Measurements from ENCODE around the gene UCK1. TPM values are rescaled to one million over a fixed set of nuclear protein-coding genes. Genes with fewer than 3 reads are reported as not detected.

Gene UCK1
- total RNA-seq, 4 donors from 2014 or later, result 32.7 to 45.7 (median 41.8) TPM

- H3K36me3 ChIP-seq, result peaks cover 11 to 99% (median 60%) of the 10 kb centered on the region in 3 donors
Observed at GRCh38 chr9:131481441-131482342, 49.4 kb downstream of the UCK1 start.

GRCh38 chr9:131480258-131480657 lies 50.8 kb downstream of the UCK1 start:
- TF ChIP-seq EP300 (IDR thresholded peaks at IDR 0.05) (no peak), CTCF (IDR thresholded peaks at IDR 0.05) (no peak), POLR2A (IDR thresholded peaks at IDR 0.05) (no peak)
- whole genome bisulfite sequencing, 2 donors, result 76 to 86% methylated on average over 1 of the region's 1 CpG
- Histone ChIP-seq H3K36me3 (peaks cover 14 to 99% (median 60%) of the 10 kb centered on the region in 3 donors), H3K4me1 (no peaks in the 10 kb centered on the region), H3K9me3 (no peaks in the 10 kb centered on the region), H3K4me3 (no peak overlapping the region), H3K27me3 (no peaks in the 10 kb centered on the region), H3K27ac (no peak overlapping the region)
- no peak for DNase-seq (ENCODE audit: low spot score in 2 of 2)

More at GRCh38 chr9:131481441-131482342, 49.4 kb downstream of the UCK1 start:
- H3K27ac ChIP-seq, result no peak overlapping the region
- H3K4me3 ChIP-seq, result no peak overlapping the region
- H3K9me3 ChIP-seq, result no peaks in the 10 kb centered on the region
- WGBS, 2 donors, result 82 to 84% methylated on average over 19 of the region's 19 CpGs
- DNase-seq (ENCODE audit: low spot score in 2 of 2), result no peak
- TF ChIP-seq POLR2A (IDR thresholded peaks at IDR 0.05) (no peak), EP300 (IDR thresholded peaks at IDR 0.05) (no peak), CTCF (IDR thresholded peaks at IDR 0.05) (no peak)
- H3K4me1 ChIP-seq, result no peaks in the 10 kb centered on the region
- H3K27me3 ChIP-seq, result no peaks in the 10 kb centered on the region

GRCh38 chr9:131478911-131479310 lies 52.2 kb downstream of the UCK1 start:
- 88 to 92% methylated on average over 10 of the region's 10 CpGs for WGBS, 2 donors
- H3K9me3 ChIP-seq, result no peaks in the 10 kb centered on the region
- peaks cover 14 to 99% (median 55%) of the 10 kb centered on the region in 3 donors for H3K36me3 ChIP-seq
- H3K27ac ChIP-seq, result no peak overlapping the region
- TF ChIP-seq EP300 (IDR thresholded peaks at IDR 0.05) (no peak), POLR2A (IDR thresholded peaks at IDR 0.05) (no peak), CTCF (IDR thresholded peaks at IDR 0.05) (no peak)
- no peak overlapping the region for H3K4me3 ChIP-seq
- H3K27me3 ChIP-seq, result no peaks in the 10 kb centered on the region
- H3K4me1 ChIP-seq, result no peaks in the 10 kb centered on the region
- DNase-seq (ENCODE audit: low spot score in 2 of 2), result no peak

- H3K9me3 ChIP-seq, result no peaks in the 10 kb centered on the region
- H3K27ac ChIP-seq, result no peak overlapping the region
- H3K4me1 ChIP-seq, result no peaks in the 10 kb centered on the region
- H3K27me3 ChIP-seq, result no peaks in the 10 kb centered on the region
- H3K4me3 ChIP-seq, result no peak overlapping the region
- DNase-seq (ENCODE audit: low spot score in 2 of 2), result peak in 1 of 2 donors; percentile 50
- peaks cover 14 to 99% (median 53%) of the 10 kb centered on the region in 3 donors for H3K36me3 ChIP-seq
- TF ChIP-seq EP300 (IDR thresholded peaks at IDR 0.05), result no peak
- TF ChIP-seq POLR2A (IDR thresholded peaks at IDR 0.05), result no peak
- peak; percentile 19 to 58 (median 36) for TF ChIP-seq CTCF (IDR thresholded peaks at IDR 0.05)
- 52 to 55% methylated on average over 12 of the region's 12 CpGs for WGBS, 2 donors
Observed at GRCh38 chr9:131478421-131478868, 52.6 kb downstream of the UCK1 start.

GRCh38 chr9:131477816-131478419 lies 53.1 kb downstream of the UCK1 start:
- no peaks in the 10 kb centered on the region for H3K27me3 ChIP-seq
- no peak overlapping the region for H3K27ac ChIP-seq
- no peaks in the 10 kb centered on the region for H3K9me3 ChIP-seq
- peaks cover 14 to 99% (median 48%) of the 10 kb centered on the region in 3 donors for H3K36me3 ChIP-seq
- no peak overlapping the region for H3K4me3 ChIP-seq
- no peaks in the 10 kb centered on the region for H3K4me1 ChIP-seq
- DNase-seq (ENCODE audit: low spot score in 2 of 2), result no peak
- TF ChIP-seq EP300 (IDR thresholded peaks at IDR 0.05) (no peak), CTCF (IDR thresholded peaks at IDR 0.05) (no peak), POLR2A (IDR thresholded peaks at IDR 0.05) (no peak)
- WGBS, 2 donors, result 85 to 86% methylated on average over 15 to 18 of the region's 19 CpGs
